Mesenchymal stem cell (in vitro differentiated cells and primary cell): Measurements from ENCODE around the gene R3HDM4.

Experiments
- DNase-seq: peaks from one replicate; pipeline ENCODE4 v3.0.0-alpha.2; 2013
- H2AFZ ChIP-seq: one replicate; pipeline ENCODE4 v1.6.1; 2013; ENCODE audit warnings: low read depth, mild to moderate bottlenecking, control low read depth, inconsistent platforms, low read length, moderate library complexity
- H2AK5ac ChIP-seq: 2 replicates; pipeline ENCODE4 v1.6.1; 2013; ENCODE audit warnings: low read length, moderate library complexity, mild to moderate bottlenecking, inconsistent platforms; ENCODE audit not compliant: severe bottlenecking
- H2BK120ac ChIP-seq: one replicate; pipeline ENCODE4 v1.6.1; 2013; ENCODE audit warnings: low read depth, mild to moderate bottlenecking, inconsistent platforms, low read length, moderate library complexity
- H2BK12ac ChIP-seq, 2 experiments: one replicate each; pipeline ENCODE4 v1.6.1; 2013; ENCODE audit warnings: inconsistent platforms in 2 of 2, low read length in 2 of 2, mild to moderate bottlenecking in 2 of 2, moderate library complexity in 2 of 2, control low read depth in 1 of 2
- H2BK15ac ChIP-seq: one replicate; pipeline ENCODE4 v1.6.1; 2013; ENCODE audit warnings: mild to moderate bottlenecking, low read depth, inconsistent platforms; ENCODE audit not compliant: poor library complexity, severe bottlenecking
- H2BK5ac ChIP-seq: 2 replicates; pipeline ENCODE4 v1.6.1; 2013; ENCODE audit warnings: low read depth, mild to moderate bottlenecking, low read length, control low read depth, inconsistent platforms; ENCODE audit not compliant: poor library complexity, severe bottlenecking
- H3K14ac ChIP-seq, 2 experiments: one replicate each; pipeline ENCODE4 v1.6.1; 2013; ENCODE audit warnings: inconsistent platforms in 2 of 2, low read length in 2 of 2, control low read depth in 1 of 2, mild to moderate bottlenecking in 1 of 2, moderate library complexity in 1 of 2
- H3K18ac ChIP-seq, 2 experiments: one replicate each; pipeline ENCODE4 v1.6.1; 2013; ENCODE audit warnings: inconsistent platforms in 2 of 2, low read length in 2 of 2, control low read depth in 1 of 2, low read depth in 1 of 2, mild to moderate bottlenecking in 1 of 2
- H3K23ac ChIP-seq, 2 experiments: one replicate each; pipeline ENCODE4 v1.6.1; 2013; ENCODE audit warnings: inconsistent platforms in 2 of 2, low read length in 2 of 2, mild to moderate bottlenecking in 2 of 2, moderate library complexity in 2 of 2, control low read depth in 1 of 2
- H3K27ac ChIP-seq: 2 replicates; pipeline ENCODE4 v1.5.1; 2013; ENCODE audit warnings: mild to moderate bottlenecking, moderate library complexity, low read length, control low read depth, inconsistent platforms; ENCODE audit not compliant: poor library complexity, severe bottlenecking
- H3K27me3 ChIP-seq, 2 experiments: 2 replicates each; pipeline versions ENCODE4 v1.6.1 to v1.7.0; 2013; ENCODE audit warnings: low read length in 2 of 2, mild to moderate bottlenecking in 2 of 2, moderate library complexity in 2 of 2, control low read depth in 1 of 2, inconsistent platforms in 1 of 2; ENCODE audit not compliant: control insufficient read depth in 1 of 2, insufficient read depth in 1 of 2
- H3K36me3 ChIP-seq, 2 experiments: 2 replicates each; pipeline versions ENCODE4 v1.6.1 to v1.7.0; 2013; ENCODE audit warnings: low read length in 2 of 2, control low read depth in 1 of 2, inconsistent platforms in 1 of 2, low read depth in 1 of 2, mild to moderate bottlenecking in 1 of 2; ENCODE audit not compliant: insufficient read depth in 2 of 2, control insufficient read depth in 1 of 2
- H3K4ac ChIP-seq, 2 experiments: one replicate each; pipeline ENCODE4 v1.6.1; 2013; ENCODE audit warnings: inconsistent platforms in 2 of 2, low read length in 2 of 2, mild to moderate bottlenecking in 2 of 2, moderate library complexity in 2 of 2, control low read depth in 1 of 2, low read depth in 1 of 2
- H3K4me1 ChIP-seq: 2 replicates; pipeline ENCODE4 v1.6.1; 2013; ENCODE audit warnings: low read depth, low read length, control low read depth; ENCODE audit not compliant: control insufficient read depth, insufficient read depth
- H3K4me2 ChIP-seq: 2 replicates; pipeline ENCODE4 v1.6.1; 2013; ENCODE audit warnings: low read length, mild to moderate bottlenecking, inconsistent platforms; ENCODE audit not compliant: poor library complexity, severe bottlenecking
- H3K4me3 ChIP-seq, 2 experiments: 2 replicates each; pipeline versions ENCODE4 v1.5.1 to v1.7.0; 2013; ENCODE audit warnings: low read length in 2 of 2, mild to moderate bottlenecking in 2 of 2, control low read depth in 1 of 2, low read depth in 1 of 2; ENCODE audit not compliant: insufficient read depth in 1 of 2
- H3K79me1 ChIP-seq: replicated peaks from 2 replicates; pipeline ENCODE4 v1.6.1; 2013; ENCODE audit warnings: mild to moderate bottlenecking, control low read depth, low read length, inconsistent platforms; ENCODE audit not compliant: poor library complexity, severe bottlenecking
- H3K9ac ChIP-seq: 2 replicates; pipeline ENCODE4 v1.7.0; 2013; ENCODE audit warnings: mild to moderate bottlenecking, low read length, moderate library complexity
- H3K9me3 ChIP-seq: 2 replicates; pipeline ENCODE4 v1.7.0; 2013; ENCODE audit warnings: mild to moderate bottlenecking, low read length; ENCODE audit not compliant: control insufficient read depth
- H4K8ac ChIP-seq: one replicate; pipeline ENCODE4 v1.6.1; 2013; ENCODE audit warnings: inconsistent platforms, mild to moderate bottlenecking, low read length, moderate library complexity
- H4K91ac ChIP-seq: one replicate; pipeline ENCODE4 v1.6.1; 2013; ENCODE audit warnings: mild to moderate bottlenecking, low read length, inconsistent platforms
- WGBS: methylation state at CpG from one replicate; pipeline ENCODE4 v1.1.7; 2013; ENCODE audit warnings: mixed read lengths; 5-methylcytosine and 5-hydroxymethylcytosine counted together

Gene R3HDM4

DNA sequence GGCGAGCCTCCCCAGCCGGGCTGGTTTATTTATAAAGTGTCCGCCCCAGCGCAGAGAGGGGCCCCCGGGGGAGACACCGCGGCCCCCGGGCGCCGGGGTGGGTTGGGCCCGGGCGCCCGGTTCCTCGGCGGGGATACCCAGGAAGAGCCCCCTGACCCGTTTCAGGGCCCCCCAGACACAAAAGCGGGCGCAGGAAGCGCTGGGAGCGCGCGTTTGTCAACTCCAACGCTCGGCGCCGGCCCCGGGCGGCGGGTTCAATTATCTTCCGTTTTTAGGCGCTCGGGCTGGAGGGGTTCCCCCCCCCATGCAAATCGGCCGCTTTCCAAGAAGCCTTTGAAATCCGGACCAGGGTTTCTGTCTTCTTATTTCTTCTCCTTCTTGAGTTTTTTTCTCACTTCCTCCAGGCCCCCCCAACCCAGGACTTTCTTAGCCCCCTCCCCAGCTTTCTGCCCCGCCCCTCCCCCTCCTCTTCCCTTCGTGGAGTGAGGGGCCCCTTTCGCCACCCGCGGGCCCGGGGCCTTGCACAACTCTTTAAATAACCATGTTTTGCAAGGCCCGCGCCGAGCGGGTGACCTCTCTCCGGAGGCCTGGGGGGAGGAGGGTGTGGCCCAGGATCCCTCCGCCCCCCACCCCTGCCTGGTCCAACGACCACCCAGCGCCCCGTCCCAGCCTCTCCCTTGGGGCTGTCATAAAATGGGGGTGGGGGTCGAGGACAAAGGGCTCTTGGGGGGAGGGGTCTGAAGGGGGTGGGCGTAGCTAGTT, 13.8 kb upstream of the R3HDM4 start:
- Histone ChIP-seq H2BK12ac (peak overlapping the region in 1 of 2 experiments; percentile 71), H3K23ac (no peak overlapping the region), H3K27me3 (no peaks in the 10 kb centered on the region), H3K79me1 (peaks cover 5% of the 10 kb centered on the region), H3K9me3 (no peaks in the 10 kb centered on the region), H2AK5ac (no peak overlapping the region), H2BK15ac (peak overlapping the region; percentile 98), H3K27ac (peak overlapping the region; percentile 79), H3K4ac (peak overlapping the region; percentile 85 to 89), H3K14ac (peak overlapping the region in 1 of 2 experiments; percentile 87), H3K18ac (peak overlapping the region; percentile 94 to 96), H2AFZ (no peak overlapping the region), H3K4me1 (peaks cover 28% of the 10 kb centered on the region), H2BK120ac (peak overlapping the region; percentile 99), H3K9ac (peak overlapping the region; percentile 92), H3K4me2 (peak overlapping the region; percentile 79), H4K8ac (peak overlapping the region; percentile 92), H3K36me3 (peaks cover 16 to 31% of the 10 kb centered on the region in 2 experiments), H2BK5ac (peak overlapping the region; percentile 91), H4K91ac (peak overlapping the region; percentile 86), H3K4me3 (peak overlapping the region; percentile 84 to 85)
- WGBS = under 1% methylated on average over 41 of the region's 52 CpGs
- peak; percentile 71 for DNase-seq

GRCh38 chr19:926323-926588, 13.2 kb upstream of the R3HDM4 start:
- Histone ChIP-seq H3K4ac (peak overlapping the region; percentile 85 to 89), H3K14ac (peak overlapping the region; percentile 73 to 82), H3K4me3 (peak overlapping the region; percentile 84 to 85), H2BK120ac (peak overlapping the region; percentile 99), H3K36me3 (peaks cover 13 to 26% of the 10 kb centered on the region in 2 experiments), H3K9ac (peak overlapping the region; percentile 92), H3K23ac (peak overlapping the region in 1 of 2 experiments; percentile 5), H3K4me2 (peak overlapping the region; percentile 2), H3K27ac (peak overlapping the region; percentile 79), H2BK15ac (peak overlapping the region; percentile 98), H2BK5ac (peak overlapping the region; percentile 91), H4K91ac (peak overlapping the region; percentile 92), H2BK12ac (no peak overlapping the region), H3K27me3 (peaks cover 2% of the 10 kb centered on the region in 2 experiments), H3K9me3 (no peaks in the 10 kb centered on the region), H3K79me1 (peaks cover 5% of the 10 kb centered on the region), H4K8ac (peak overlapping the region; percentile 75), H2AK5ac (peak overlapping the region; percentile 29), H3K18ac (peak overlapping the region; percentile 90 to 94), H2AFZ (no peak overlapping the region), H3K4me1 (peaks cover 27% of the 10 kb centered on the region)
- WGBS = 0% methylated on average over 15 of the region's 21 CpGs
- no peak for DNase-seq

DNA sequence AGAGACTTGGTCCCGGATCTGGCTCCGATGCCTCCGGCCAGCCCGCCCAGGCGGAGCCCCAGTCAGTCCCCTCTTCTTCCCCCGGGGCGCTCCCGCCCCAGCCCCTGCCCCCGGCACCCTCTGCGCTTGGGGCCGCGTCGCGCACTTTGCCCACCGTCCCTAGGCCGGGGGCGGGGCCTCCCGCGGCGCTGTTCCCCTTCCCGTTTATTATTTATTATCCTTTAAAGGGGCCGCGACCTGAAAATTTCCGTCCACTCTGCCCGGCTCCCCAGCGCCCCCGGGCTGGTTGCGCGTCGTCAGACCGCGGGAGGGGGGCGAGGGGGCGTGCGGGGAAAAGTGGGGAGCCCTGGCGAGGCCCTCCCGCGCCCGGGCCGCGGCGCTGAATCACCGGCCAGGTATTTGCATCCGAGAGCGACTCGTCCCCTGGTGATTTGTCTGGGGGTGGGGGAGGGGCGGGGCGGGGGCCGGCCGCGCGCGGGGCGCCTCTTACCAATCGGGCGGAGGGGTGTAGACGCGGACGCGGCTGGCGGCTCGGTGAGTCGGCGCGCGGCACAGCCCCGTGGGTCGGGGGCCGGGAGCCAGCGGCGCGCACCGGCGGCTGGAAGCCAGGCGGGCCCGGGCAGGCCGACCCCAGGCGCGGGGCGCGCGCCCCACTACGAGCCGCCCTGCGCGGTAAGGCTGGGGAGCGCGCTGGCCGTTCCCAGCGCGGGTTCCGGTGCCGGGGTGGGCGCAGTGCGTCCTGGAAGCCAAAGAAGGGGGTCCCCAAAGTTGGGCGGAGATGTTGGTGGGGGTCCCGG, 12.7 kb upstream of the R3HDM4 start, which contains the start of gene ARID3A:
Gene ARID3A, plus strand, starts transcription at position 510 of the 797 bp plus-strand sequence. CDS start 3,494 bp downstream, outside the sequence.
- Histone ChIP-seq H3K23ac (peak within 1 kb of the TSS in 1 of 2 experiments; percentile 5), H3K4ac (peak within 1 kb of the TSS; percentile 89 to 91), H3K79me1 (peaks cover 5% of the 10 kb centered on the region), H3K4me2 (peak within 1 kb of the TSS; percentile 80), H2AFZ (peak within 1 kb of the TSS; percentile 44), H2BK120ac (peak within 1 kb of the TSS; percentile 99), H3K9me3 (no peaks in the 10 kb centered on the region), H2BK15ac (peak within 1 kb of the TSS; percentile 98), H3K14ac (peak within 1 kb of the TSS; percentile 73 to 82), H3K4me1 (peaks cover 25% of the 10 kb centered on the region), H2BK12ac (peak within 1 kb of the TSS in 1 of 2 experiments; percentile 71), H4K8ac (peak within 1 kb of the TSS; percentile 87), H3K36me3 (peaks cover 8 to 21% of the 10 kb centered on the region in 2 experiments), H3K18ac (peak within 1 kb of the TSS; percentile 90 to 94), H4K91ac (peak within 1 kb of the TSS; percentile 92), H2BK5ac (peak within 1 kb of the TSS; percentile 93), H3K27ac (peak within 1 kb of the TSS; percentile 79), H2AK5ac (peak within 1 kb of the TSS; percentile 29), H3K4me3 (peak within 1 kb of the TSS; percentile 85 to 90), H3K9ac (peak within 1 kb of the TSS; percentile 92), H3K27me3 (peaks cover 6 to 7% of the 10 kb centered on the region in 2 experiments)
- WGBS = under 1% methylated on average over 49 of the region's 97 CpGs
- DNase-seq = peak; percentile 90
